GM21423 (cell line): ENCODE measurements around the gene MASP1.

ENCODE experiments used
- ATAC-seq: cut with Tn5 transposase; IDR thresholded peaks from one replicate; pipeline ENCODE4 v1.9.1; 2021; ENCODE audit warnings: mild to moderate bottlenecking, moderate library complexity; ENCODE audit not compliant: unreplicated experiment

The MASP1 gene

GRCh38 chr3:187191271-187191670 is 100.3 kb downstream of the MASP1 start:
- no peak for ATAC-seq

GRCh38 chr3:187188931-187189330 is 102.6 kb downstream of the MASP1 start:
- no peak for ATAC-seq

- no peak for ATAC-seq
These were observed 104.6 kb downstream of the MASP1 start for GRCh38 chr3:187186801-187187421.

GRCh38 chr3:187186375-187186774 is 105.2 kb downstream of the MASP1 start:
- ATAC-seq = no peak

- no peak for ATAC-seq
These were observed 105.8 kb downstream of the MASP1 start for GRCh38 chr3:187185759-187186158.
